Brain microvascular endothelial cell (primary cell): Measurements from ENCODE around the gene SPPL2B.

Experiments used
- DNase-seq: peaks from one replicate; pipeline ENCODE4 v3.0.0-alpha.2; 2020
- H3K27ac ChIP-seq: fragments of 250-450 bp; sonication (Bioruptor Pico); 2 replicates; pipeline ENCODE4 v1.5.1; 2020; ENCODE audit warnings: mild to moderate bottlenecking, moderate library complexity
- H3K27me3 ChIP-seq: fragments of 250-450 bp; sonication (Bioruptor Pico); replicated peaks from 2 replicates; pipeline ENCODE4 v1.5.1; 2020; ENCODE audit warnings: mild to moderate bottlenecking
- H3K36me3 ChIP-seq: fragments of 250-450 bp; sonication (Bioruptor Pico); replicated peaks from 2 replicates; pipeline ENCODE4 v1.5.1; 2020; ENCODE audit warnings: mild to moderate bottlenecking
- H3K4me3 ChIP-seq: 2 replicates; pipeline ENCODE4 v1.5.1; 2011; ENCODE audit warnings: low read depth, mild to moderate bottlenecking, control low read depth, low read length, moderate library complexity
- CTCF ChIP-seq: IDR thresholded peaks from 2 replicates; pipeline ENCODE4 v1.5.1; 2011; ENCODE audit warnings: low read depth, mild to moderate bottlenecking, moderate library complexity, low read length, control low read depth, inconsistent platforms; ENCODE audit errors: missing control alignments
- in situ Hi-C: cut with HindIII; loops from 2 replicates; pipeline ENCODE4 v1.10.0; 2017; ENCODE audit warnings: low sequenced_read_pairs, low pct_ligation_motif_present

The SPPL2B gene

GRCh38 chr19:2318923-2319322 lies 9.6 kb upstream of the SPPL2B start:
- Histone ChIP-seq H3K4me3 (no peak overlapping the region), H3K36me3 (peaks cover 12% of the 10 kb centered on the region), H3K27ac (no peak overlapping the region), H3K27me3 (no peaks in the 10 kb centered on the region)
- in situ Hi-C loops: no loop called here
- TF ChIP-seq CTCF: no peak
- no peak for DNase-seq

- Histone ChIP-seq H3K4me3 (no peak overlapping the region), H3K36me3 (peaks cover 16% of the 10 kb centered on the region), H3K27ac (no peak overlapping the region), H3K27me3 (no peaks in the 10 kb centered on the region)
- in situ Hi-C loops: no loop called here
- no peak for TF ChIP-seq CTCF
- DNase-seq: no peak
Measured at GRCh38 chr19:2319551-2319950, 8.9 kb upstream of the SPPL2B start.

GRCh38 chr19:2320049-2320448 lies 8.4 kb upstream of the SPPL2B start:
- DNase-seq: no peak
- Histone ChIP-seq H3K36me3 (peaks cover 16% of the 10 kb centered on the region), H3K4me3 (no peak overlapping the region), H3K27me3 (no peaks in the 10 kb centered on the region), H3K27ac (no peak overlapping the region)
- TF ChIP-seq CTCF: no peak
- in situ Hi-C loops: no loop called here

GRCh38 chr19:2320939-2321338 lies 7.5 kb upstream of the SPPL2B start:
- Histone ChIP-seq H3K27me3 (no peaks in the 10 kb centered on the region), H3K27ac (no peak overlapping the region), H3K36me3 (peaks cover 16% of the 10 kb centered on the region), H3K4me3 (no peak overlapping the region)
- no peak for DNase-seq
- in situ Hi-C loops: no loop called here
- no peak for TF ChIP-seq CTCF

GRCh38 chr19:2321565-2322283 lies 6.8 kb upstream of the SPPL2B start:
- in situ Hi-C loops: no loop called here
- DNase-seq: no peak
- H3K36me3 ChIP-seq: peaks cover 16% of the 10 kb centered on the region
- no peak for TF ChIP-seq CTCF
- H3K27ac ChIP-seq: no peak overlapping the region
- no peaks in the 10 kb centered on the region for H3K27me3 ChIP-seq
- H3K4me3 ChIP-seq: no peak overlapping the region

- no peak for TF ChIP-seq CTCF
- Histone ChIP-seq H3K36me3 (peaks cover 16% of the 10 kb centered on the region), H3K27me3 (no peaks in the 10 kb centered on the region), H3K27ac (no peak overlapping the region), H3K4me3 (no peak overlapping the region)
- in situ Hi-C loops: no loop called here
- DNase-seq: no peak
Measured at GRCh38 chr19:2323707-2324106, 4.8 kb upstream of the SPPL2B start.
